ENCODE results near the gene DDX11.
"Not testable (repeated sequence)": the region's sequence is repeated elsewhere in the genome, so short reads cannot be mapped to it uniquely, and the experiment has no call there.

GRCh38 chr12:31098363-31098762, 24.7 kb downstream of the DDX11 start:
- not testable (repeated sequence) for TF ChIP-seq CTCF, EP300 (IDR thresholded peaks at IDR 0.05)
